ENCODE measurements around the gene DNAJB14.
"Not testable (repeated sequence)": the region's sequence is repeated elsewhere in the genome, so short reads cannot be mapped to it uniquely, and the experiment has no call there.

Gene DNAJB14

GRCh38 chr4:99946356-99947189 lies at the start of gene DNAJB14:
Gene DNAJB14, minus strand, starts transcription at chr4:99946618. Its CDS starts 47 bp downstream, at chr4:99946571.
- no peaks in the 10 kb centered on the region for H3K9me3 Mint-ChIP-seq
- no peaks in the 10 kb centered on the region for H3K27me3 Mint-ChIP-seq
- H3K4me3 Mint-ChIP-seq = peak within 1 kb of the TSS; percentile 97
- H3K27ac Mint-ChIP-seq = peak within 1 kb of the TSS; percentile 96
- peak; percentile 88 for DNase-seq
- peaks cover 49% of the 10 kb centered on the region for H3K4me1 Mint-ChIP-seq (ENCODE audit: low read depth)
- peaks cover 37% of the 10 kb centered on the region for H3K36me3 Mint-ChIP-seq (ENCODE audit: low read depth)

GRCh38 chr4:99991741-99992140 lies 45.3 kb upstream of the DNAJB14 start:
- no peak for DNase-seq
- Mint-ChIP-seq H3K4me3 (no peak overlapping the region), H3K9me3 (no peaks in the 10 kb centered on the region), H3K4me1 (ENCODE audit: low read depth) (no peaks in the 10 kb centered on the region), H3K27ac (no peak overlapping the region), H3K27me3 (peaks cover 16% of the 10 kb centered on the region), H3K36me3 (ENCODE audit: low read depth) (no peaks in the 10 kb centered on the region)

DNA sequence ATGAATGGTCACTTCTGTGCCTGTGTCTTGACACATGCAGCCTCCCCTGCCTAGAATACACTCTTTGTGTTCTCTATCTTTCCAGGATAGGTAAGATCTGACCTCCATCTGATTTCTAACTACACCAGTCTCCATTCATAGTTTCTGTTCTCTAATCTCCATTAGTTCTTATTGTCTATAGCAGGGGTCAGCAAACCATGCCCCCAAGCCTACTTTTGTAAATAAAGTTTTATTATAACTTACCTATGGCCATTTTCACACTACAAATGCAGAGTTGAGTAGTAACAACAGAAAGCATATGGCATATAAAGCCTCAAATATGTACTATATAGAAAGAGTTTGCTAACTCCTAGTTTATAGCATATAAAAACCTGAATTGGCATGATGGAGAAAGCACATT lies 41.3 kb upstream of the DNAJB14 start:
- Mint-ChIP-seq H3K4me3 (no peak overlapping the region), H3K9me3 (no peaks in the 10 kb centered on the region), H3K36me3 (ENCODE audit: low read depth) (no peaks in the 10 kb centered on the region), H3K27me3 (peaks cover 22% of the 10 kb centered on the region), H3K27ac (no peak overlapping the region), H3K4me1 (ENCODE audit: low read depth) (peaks cover 1% of the 10 kb centered on the region)
- DNase-seq = no peak

DNA sequence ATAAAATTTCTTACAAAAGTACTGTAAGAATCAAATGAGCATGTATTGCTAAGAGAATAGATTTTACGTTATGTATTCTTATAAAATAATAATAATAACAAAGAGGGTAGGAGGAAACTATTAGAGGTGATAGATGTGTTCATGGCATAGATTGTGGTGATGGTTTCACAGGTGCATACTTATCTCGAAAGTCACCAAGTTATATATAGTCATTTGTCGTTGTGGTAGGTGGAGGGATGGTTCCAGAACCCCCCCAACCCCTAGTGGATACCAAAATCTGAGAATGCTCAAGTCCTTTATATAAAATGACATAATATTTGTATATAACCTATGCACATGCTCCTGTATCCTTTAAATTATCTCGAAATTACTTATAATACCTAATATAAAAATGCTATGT lies 40.4 kb upstream of the DNAJB14 start:
- peaks cover 23% of the 10 kb centered on the region for H3K27me3 Mint-ChIP-seq
- no peak overlapping the region for H3K4me3 Mint-ChIP-seq
- H3K4me1 Mint-ChIP-seq (ENCODE audit: low read depth) = peaks cover 1% of the 10 kb centered on the region
- DNase-seq = no peak
- H3K36me3 Mint-ChIP-seq (ENCODE audit: low read depth) = no peaks in the 10 kb centered on the region
- H3K27ac Mint-ChIP-seq = no peak overlapping the region
- no peaks in the 10 kb centered on the region for H3K9me3 Mint-ChIP-seq

DNA sequence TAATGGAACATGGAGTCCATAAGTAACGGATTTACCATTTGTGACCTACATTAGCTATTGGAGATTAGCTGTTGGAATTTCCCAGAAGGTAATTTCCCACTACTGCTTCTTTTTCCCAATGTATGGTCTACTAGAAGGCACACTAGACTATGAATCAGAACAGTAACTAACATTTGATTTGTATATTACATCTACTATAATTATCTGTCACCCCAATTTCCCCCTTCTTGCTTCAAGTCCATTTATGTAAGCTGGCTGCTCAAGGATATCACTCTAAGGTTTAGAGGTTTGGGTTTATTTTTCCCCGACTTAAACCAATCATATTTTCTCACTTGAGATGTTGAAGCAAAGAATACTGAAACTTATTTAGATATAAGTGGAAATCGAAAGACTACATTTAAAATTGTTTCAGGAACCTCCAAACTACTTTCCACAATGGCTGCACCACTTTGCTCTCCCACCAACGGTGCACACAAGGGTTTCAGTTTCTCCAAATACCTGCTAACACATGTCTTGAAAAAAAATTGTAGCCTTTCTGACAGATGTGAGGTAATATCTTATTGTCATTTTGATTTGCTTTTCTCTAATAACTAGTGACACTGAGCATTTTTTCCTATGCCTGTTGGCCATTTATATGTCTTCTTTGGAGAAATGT lies 37.0 kb upstream of the DNAJB14 start:
- Mint-ChIP-seq H3K36me3 (ENCODE audit: low read depth) (no peaks in the 10 kb centered on the region), H3K27ac (no peak overlapping the region), H3K4me3 (no peak overlapping the region), H3K27me3 (peaks cover 16% of the 10 kb centered on the region), H3K9me3 (no peaks in the 10 kb centered on the region), H3K4me1 (ENCODE audit: low read depth) (peaks cover 1% of the 10 kb centered on the region)
- no peak for DNase-seq

GRCh38 chr4:99979872-99980271 lies 33.5 kb upstream of the DNAJB14 start:
- H3K27me3 Mint-ChIP-seq = peaks cover 9% of the 10 kb centered on the region
- H3K4me3 Mint-ChIP-seq = no peak overlapping the region
- DNase-seq = no peak
- no peak overlapping the region for H3K27ac Mint-ChIP-seq
- H3K4me1 Mint-ChIP-seq (ENCODE audit: low read depth) = peaks cover 1% of the 10 kb centered on the region
- H3K36me3 Mint-ChIP-seq (ENCODE audit: low read depth) = no peaks in the 10 kb centered on the region
- H3K9me3 Mint-ChIP-seq = peaks cover 7% of the 10 kb centered on the region

DNA sequence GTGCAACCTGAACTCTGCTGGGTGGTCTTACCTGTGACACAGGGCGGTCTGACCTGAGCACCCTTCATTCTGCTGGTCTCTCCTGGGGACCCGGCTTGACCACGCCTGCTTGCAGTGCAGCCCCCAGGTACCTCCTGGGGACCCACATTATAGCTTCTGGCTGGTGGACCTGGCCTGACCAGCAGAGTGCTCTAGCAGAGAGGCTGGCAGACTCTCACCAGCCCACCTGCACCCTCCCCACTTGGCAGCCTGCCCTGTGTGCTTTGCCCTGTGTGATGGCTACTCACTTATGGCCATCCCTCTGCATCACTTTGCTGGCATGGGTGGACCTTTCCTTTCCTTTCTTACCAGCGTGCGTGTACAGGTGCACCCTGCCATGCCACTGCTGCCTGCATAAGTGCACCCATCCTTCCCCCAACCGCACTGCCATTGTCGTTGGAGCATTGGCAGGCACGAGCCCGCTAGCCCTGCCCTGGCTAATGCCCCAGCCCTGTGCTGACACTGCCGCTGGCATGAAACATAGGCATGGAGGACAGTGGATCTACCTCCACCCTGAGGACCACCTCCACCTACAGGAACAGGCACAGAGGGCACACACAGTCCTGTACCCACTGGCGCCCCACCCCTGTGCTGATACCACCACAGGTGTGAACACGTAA lies 25.2 kb upstream of the DNAJB14 start:
- H3K27me3 Mint-ChIP-seq = peaks cover 2% of the 10 kb centered on the region
- no peak overlapping the region for H3K4me3 Mint-ChIP-seq
- H3K27ac Mint-ChIP-seq = no peak overlapping the region
- no peaks in the 10 kb centered on the region for H3K36me3 Mint-ChIP-seq (ENCODE audit: low read depth)
- H3K9me3 Mint-ChIP-seq = peaks cover 15% of the 10 kb centered on the region
- H3K4me1 Mint-ChIP-seq (ENCODE audit: low read depth) = no peaks in the 10 kb centered on the region
- DNase-seq = no peak

- Mint-ChIP-seq H3K4me1 (ENCODE audit: low read depth) (peaks cover 14% of the 10 kb centered on the region), H3K27me3 (no peaks in the 10 kb centered on the region), H3K36me3 (ENCODE audit: low read depth) (no peaks in the 10 kb centered on the region), H3K9me3 (no peaks in the 10 kb centered on the region), H3K27ac (no peak overlapping the region), H3K4me3 (no peak overlapping the region)
- DNase-seq = no peak
Measured at GRCh38 chr4:99968330-99968729, 21.9 kb upstream of the DNAJB14 start.

GRCh38 chr4:99966692-99967091 lies 20.3 kb upstream of the DNAJB14 start:
- H3K36me3 Mint-ChIP-seq (ENCODE audit: low read depth) = no peaks in the 10 kb centered on the region
- no peaks in the 10 kb centered on the region for H3K27me3 Mint-ChIP-seq
- peaks cover 14% of the 10 kb centered on the region for H3K4me1 Mint-ChIP-seq (ENCODE audit: low read depth)
- H3K9me3 Mint-ChIP-seq = no peaks in the 10 kb centered on the region
- no peak overlapping the region for H3K4me3 Mint-ChIP-seq
- DNase-seq = no peak
- H3K27ac Mint-ChIP-seq = no peak overlapping the region

DNA sequence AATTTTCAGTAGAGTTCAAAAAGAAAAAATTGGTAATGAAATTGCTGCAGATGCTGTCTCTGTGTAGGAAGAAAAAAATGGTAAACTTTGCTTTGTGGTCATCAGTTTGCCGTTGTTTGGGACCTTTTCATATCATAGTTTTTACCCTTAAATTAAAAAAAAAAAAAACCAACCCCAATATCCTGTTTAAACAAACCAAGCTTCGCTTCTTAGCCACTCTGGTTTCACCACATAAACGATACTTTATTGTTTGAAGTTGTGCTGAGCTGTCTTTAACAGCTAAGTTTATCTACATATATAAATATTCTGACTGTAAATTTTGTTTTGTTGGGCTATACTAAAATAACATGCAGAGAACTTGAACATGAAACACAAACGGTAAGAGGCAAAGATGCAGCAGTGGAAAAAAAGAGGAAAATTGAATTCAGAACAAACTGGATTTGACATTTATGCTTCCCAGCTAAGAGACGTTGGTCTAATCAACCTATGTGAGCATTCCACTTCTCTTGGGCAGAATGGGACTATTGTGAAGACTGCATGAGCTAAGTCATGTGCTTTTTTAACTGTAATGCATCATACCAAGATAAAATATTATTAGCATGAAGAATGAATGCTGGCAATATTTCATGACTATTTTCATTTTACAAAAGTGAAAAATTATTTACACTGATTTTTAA lies 19.4 kb upstream of the DNAJB14 start:
- H3K27me3 Mint-ChIP-seq = no peaks in the 10 kb centered on the region
- no peaks in the 10 kb centered on the region for H3K9me3 Mint-ChIP-seq
- H3K27ac Mint-ChIP-seq = no peak overlapping the region
- H3K4me3 Mint-ChIP-seq = no peak overlapping the region
- no peak for DNase-seq
- peaks cover 14% of the 10 kb centered on the region for H3K4me1 Mint-ChIP-seq (ENCODE audit: low read depth)
- H3K36me3 Mint-ChIP-seq (ENCODE audit: low read depth) = no peaks in the 10 kb centered on the region

DNA sequence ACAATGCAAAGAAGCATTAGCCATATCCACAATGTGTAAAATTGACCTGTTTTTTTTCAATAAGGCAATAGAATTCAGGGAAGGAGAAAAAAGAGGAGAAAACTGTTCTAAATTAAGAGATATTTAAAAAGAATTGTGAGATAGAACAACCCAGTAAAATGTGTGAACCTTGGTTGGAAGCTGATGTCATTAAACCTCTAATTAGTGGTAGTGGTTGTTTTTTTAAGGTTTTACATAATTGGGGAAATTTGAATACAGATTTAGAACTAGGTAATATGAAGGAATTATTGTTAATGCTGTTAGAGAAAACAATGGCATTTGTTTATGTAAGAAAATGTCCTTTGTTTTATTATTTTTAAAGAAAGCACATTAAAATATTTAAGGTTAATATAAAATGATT lies 18.8 kb upstream of the DNAJB14 start:
- no peak overlapping the region for H3K27ac Mint-ChIP-seq
- H3K4me3 Mint-ChIP-seq = no peak overlapping the region
- no peaks in the 10 kb centered on the region for H3K9me3 Mint-ChIP-seq

GRCh38 chr4:99961711-99962110 lies 15.3 kb upstream of the DNAJB14 start:
- no peak overlapping the region for H3K27ac Mint-ChIP-seq
- H3K4me3 Mint-ChIP-seq = no peak overlapping the region
- H3K27me3 Mint-ChIP-seq = no peaks in the 10 kb centered on the region
- H3K36me3 Mint-ChIP-seq (ENCODE audit: low read depth) = peaks cover 10% of the 10 kb centered on the region
- H3K4me1 Mint-ChIP-seq (ENCODE audit: low read depth) = peaks cover 14% of the 10 kb centered on the region
- H3K9me3 Mint-ChIP-seq = peaks cover 6% of the 10 kb centered on the region
- DNase-seq = no peak

More for the DNA sequence above, 18.8 kb upstream of the DNAJB14 start:
- peaks cover 14% of the 10 kb centered on the region for H3K4me1 Mint-ChIP-seq (ENCODE audit: low read depth)
- H3K36me3 Mint-ChIP-seq (ENCODE audit: low read depth) = no peaks in the 10 kb centered on the region
- DNase-seq = no peak
- H3K27me3 Mint-ChIP-seq = no peaks in the 10 kb centered on the region

DNA sequence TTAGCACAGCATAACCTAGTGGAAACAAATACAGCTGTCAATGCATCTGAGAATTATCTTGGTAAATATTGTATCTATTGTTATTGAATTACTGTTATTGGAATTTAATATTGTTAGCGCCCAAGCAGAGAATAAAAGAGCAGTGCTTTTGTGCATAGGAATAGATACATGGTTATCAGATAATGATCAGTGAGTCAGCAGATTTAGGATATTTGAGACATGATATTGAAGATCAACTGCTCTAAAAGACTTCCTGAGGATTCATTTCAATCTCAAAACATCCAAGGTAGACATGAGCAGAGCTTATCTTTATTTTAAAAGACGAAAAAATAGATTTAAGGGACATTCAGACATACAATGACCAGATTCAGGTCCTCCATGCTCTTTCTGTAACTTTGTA lies 14.2 kb upstream of the DNAJB14 start:
- no peak for DNase-seq
- peaks cover 10% of the 10 kb centered on the region for H3K36me3 Mint-ChIP-seq (ENCODE audit: low read depth)
- H3K9me3 Mint-ChIP-seq = peaks cover 6% of the 10 kb centered on the region
- peaks cover 7% of the 10 kb centered on the region for H3K4me1 Mint-ChIP-seq (ENCODE audit: low read depth)
- no peaks in the 10 kb centered on the region for H3K27me3 Mint-ChIP-seq
- H3K27ac Mint-ChIP-seq = no peak overlapping the region
- no peak overlapping the region for H3K4me3 Mint-ChIP-seq

- H3K4me1 Mint-ChIP-seq (ENCODE audit: low read depth); H3K9me3 Mint-ChIP-seq; H3K27ac Mint-ChIP-seq; H3K27me3 Mint-ChIP-seq; DNase-seq; H3K4me3 Mint-ChIP-seq: not testable (repeated sequence)
- peaks cover 10% of the 10 kb centered on the region for H3K36me3 Mint-ChIP-seq (ENCODE audit: low read depth)
Measured at GRCh38 chr4:99958207-99958606, 11.8 kb upstream of the DNAJB14 start.

Measured in activated T-cell treated with anti-CD3 and anti-CD28 coated beads, Interleukin-2, amount 50 U/mL, for 24 hours (primary cell).